ENCODE results near the gene C2CD2.

Gene C2CD2

DNA sequence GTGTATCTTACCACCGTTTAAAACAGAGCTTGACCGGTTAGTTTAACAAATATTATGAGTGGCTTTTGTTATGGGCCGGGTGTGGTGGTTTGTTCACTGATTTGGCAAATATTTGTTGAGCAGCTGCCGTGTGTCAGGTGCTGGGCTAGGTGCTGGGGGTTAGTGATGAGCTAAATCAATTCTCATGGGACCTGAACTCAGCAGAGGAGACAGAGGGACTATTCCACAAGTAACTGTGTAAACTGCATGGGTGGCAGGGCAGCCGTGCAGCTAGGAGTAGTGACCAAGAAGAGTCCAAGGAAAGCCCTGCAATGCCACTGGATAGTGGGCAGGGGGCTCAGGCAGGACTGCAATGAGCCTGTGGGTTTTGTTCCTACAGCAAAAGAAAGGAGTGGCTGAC lies 11.2 kb upstream of the C2CD2 start:
- no peak overlapping the region for H3K27ac ChIP-seq (ENCODE audit: low read depth, low read length)
- no peak overlapping the region for H2BK5ac ChIP-seq (ENCODE audit: low read length)
- H3K4me1 ChIP-seq (ENCODE audit: control insufficient read depth, low read depth, low read length) = no peaks in the 10 kb centered on the region
- H3K27me3 ChIP-seq (ENCODE audit: insufficient read depth, low read length, poor library complexity) = no peaks in the 10 kb centered on the region
- no peak overlapping the region for H2BK15ac ChIP-seq (replicated peaks; ENCODE audit: low read depth)
- no peak overlapping the region for H3K23ac ChIP-seq (ENCODE audit: low read length)
- no peak overlapping the region for H3K4me2 ChIP-seq (ENCODE audit: low read length)
- H4K5ac ChIP-seq (ENCODE audit: low read length) = no peak overlapping the region
- no peak overlapping the region for H2AK5ac ChIP-seq (ENCODE audit: low read length)
- no peak overlapping the region for H3K4ac ChIP-seq (ENCODE audit: low read depth, low read length)
- H3K4me3 ChIP-seq (ENCODE audit: low read length) = no peak overlapping the region
- no peaks in the 10 kb centered on the region for H3K79me2 ChIP-seq (ENCODE audit: control insufficient read depth, insufficient read depth, low read length)
- no peak for DNase-seq
- H3K9ac ChIP-seq (ENCODE audit: low read length) = no peak overlapping the region
- H3K56ac ChIP-seq (ENCODE audit: low read length) = no peak overlapping the region
- no peak overlapping the region for H2BK120ac ChIP-seq (ENCODE audit: low read depth, low read length)
- WGBS (ENCODE audit: extremely low coverage, insufficient coverage, low lambda C conversion rate) = no CpG with 5 or more reads among the region's 5 CpGs
- H3K79me1 ChIP-seq (ENCODE audit: low read length) = no peaks in the 10 kb centered on the region
- H3K36me3 ChIP-seq (ENCODE audit: control insufficient read depth, insufficient read depth, low read length) = no peaks in the 10 kb centered on the region
- H4K8ac ChIP-seq (ENCODE audit: low read depth, low read length) = no peak overlapping the region
- H3K18ac ChIP-seq (ENCODE audit: low read length) = no peak overlapping the region

DNA sequence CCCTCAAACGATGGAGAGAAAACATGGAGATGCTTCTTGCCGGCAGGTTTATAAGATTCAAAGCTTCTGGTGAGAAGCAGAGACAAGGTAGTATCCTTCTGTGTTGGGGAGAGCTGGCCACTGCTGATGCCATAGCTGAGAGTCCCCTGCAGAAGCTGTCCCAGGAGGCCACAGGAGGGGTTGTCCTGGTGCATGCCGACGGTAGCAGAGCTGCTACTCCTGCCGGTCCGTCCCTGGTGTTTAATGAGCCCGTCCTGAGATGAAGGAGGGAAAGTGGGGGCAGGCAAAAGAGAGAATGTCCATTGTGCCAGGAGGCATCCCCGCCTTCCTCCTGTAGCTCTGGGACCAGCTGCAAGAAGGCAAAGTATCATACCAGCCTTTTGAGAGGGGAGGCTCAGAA lies 10.4 kb upstream of the C2CD2 start:
- no peak overlapping the region for H3K9ac ChIP-seq (ENCODE audit: low read length)
- DNase-seq = no peak
- H2BK15ac ChIP-seq (replicated peaks; ENCODE audit: low read depth) = no peak overlapping the region
- WGBS (ENCODE audit: extremely low coverage, insufficient coverage, low lambda C conversion rate) = no CpG with 5 or more reads among the region's 8 CpGs
- no peaks in the 10 kb centered on the region for H3K36me3 ChIP-seq (ENCODE audit: control insufficient read depth, insufficient read depth, low read length)
- no peaks in the 10 kb centered on the region for H3K79me1 ChIP-seq (ENCODE audit: low read length)
- no peak overlapping the region for H3K56ac ChIP-seq (ENCODE audit: low read length)
- no peak overlapping the region for H2BK5ac ChIP-seq (ENCODE audit: low read length)
- H3K4me2 ChIP-seq (ENCODE audit: low read length) = no peak overlapping the region
- no peak overlapping the region for H3K23ac ChIP-seq (ENCODE audit: low read length)
- no peaks in the 10 kb centered on the region for H3K27me3 ChIP-seq (ENCODE audit: insufficient read depth, low read length, poor library complexity)
- no peak overlapping the region for H4K5ac ChIP-seq (ENCODE audit: low read length)
- H3K18ac ChIP-seq (ENCODE audit: low read length) = no peak overlapping the region
- H4K8ac ChIP-seq (ENCODE audit: low read depth, low read length) = no peak overlapping the region
- no peak overlapping the region for H2AK5ac ChIP-seq (ENCODE audit: low read length)
- no peak overlapping the region for H3K4me3 ChIP-seq (ENCODE audit: low read length)
- no peak overlapping the region for H3K27ac ChIP-seq (ENCODE audit: low read depth, low read length)
- H3K4ac ChIP-seq (ENCODE audit: low read depth, low read length) = no peak overlapping the region
- H2BK120ac ChIP-seq (ENCODE audit: low read depth, low read length) = no peak overlapping the region
- H3K79me2 ChIP-seq (ENCODE audit: control insufficient read depth, insufficient read depth, low read length) = no peaks in the 10 kb centered on the region
- no peaks in the 10 kb centered on the region for H3K4me1 ChIP-seq (ENCODE audit: control insufficient read depth, low read depth, low read length)

DNA sequence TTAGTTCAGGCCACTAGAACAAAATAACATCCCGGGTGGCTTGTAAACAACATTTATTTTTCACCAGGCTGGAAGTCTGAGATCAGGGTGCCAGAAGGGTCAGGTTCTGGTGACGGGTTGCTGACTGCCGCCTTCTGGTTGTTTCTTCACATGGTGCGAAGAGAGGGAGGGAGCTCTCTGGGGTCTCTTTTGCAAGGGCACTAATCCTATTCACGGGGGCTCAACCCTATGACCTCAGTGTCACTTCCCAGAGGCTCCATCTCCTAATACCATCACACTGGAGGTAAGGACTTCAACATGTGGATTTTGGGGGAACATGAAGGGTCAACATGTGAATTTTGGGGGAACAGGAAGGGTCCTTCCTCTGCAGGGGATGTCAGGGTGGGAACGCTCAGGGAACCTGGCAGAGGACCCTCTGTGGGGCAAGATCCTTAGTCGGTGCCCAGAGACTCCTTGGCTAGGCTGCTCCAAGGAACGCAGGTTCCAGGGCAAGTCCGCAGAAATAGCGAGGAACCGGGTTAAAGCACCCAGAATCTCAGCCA lies 8.7 kb upstream of the C2CD2 start:
- Histone ChIP-seq H2BK5ac (ENCODE audit: low read length) (no peak overlapping the region), H3K4me1 (ENCODE audit: control insufficient read depth, low read depth, low read length) (no peaks in the 10 kb centered on the region), H3K27me3 (ENCODE audit: insufficient read depth, low read length, poor library complexity) (no peaks in the 10 kb centered on the region), H3K4me3 (ENCODE audit: low read length) (no peak overlapping the region), H2AK5ac (ENCODE audit: low read length) (no peak overlapping the region), H3K9ac (ENCODE audit: low read length) (no peak overlapping the region), H3K23ac (ENCODE audit: low read length) (no peak overlapping the region), H2BK15ac (replicated peaks; ENCODE audit: low read depth) (no peak overlapping the region), H3K56ac (ENCODE audit: low read length) (no peak overlapping the region), H3K79me1 (ENCODE audit: low read length) (no peaks in the 10 kb centered on the region), H4K5ac (ENCODE audit: low read length) (no peak overlapping the region), H3K18ac (ENCODE audit: low read length) (no peak overlapping the region), H3K36me3 (ENCODE audit: control insufficient read depth, insufficient read depth, low read length) (no peaks in the 10 kb centered on the region), H2BK120ac (ENCODE audit: low read depth, low read length) (no peak overlapping the region), H3K4me2 (ENCODE audit: low read length) (no peak overlapping the region), H3K79me2 (ENCODE audit: control insufficient read depth, insufficient read depth, low read length) (no peaks in the 10 kb centered on the region), H3K4ac (ENCODE audit: low read depth, low read length) (no peak overlapping the region), H4K8ac (ENCODE audit: low read depth, low read length) (no peak overlapping the region), H3K27ac (ENCODE audit: low read depth, low read length) (no peak overlapping the region)
- no peak for DNase-seq
- WGBS (ENCODE audit: extremely low coverage, insufficient coverage, low lambda C conversion rate) = no CpG with 5 or more reads among the region's 11 CpGs

DNA sequence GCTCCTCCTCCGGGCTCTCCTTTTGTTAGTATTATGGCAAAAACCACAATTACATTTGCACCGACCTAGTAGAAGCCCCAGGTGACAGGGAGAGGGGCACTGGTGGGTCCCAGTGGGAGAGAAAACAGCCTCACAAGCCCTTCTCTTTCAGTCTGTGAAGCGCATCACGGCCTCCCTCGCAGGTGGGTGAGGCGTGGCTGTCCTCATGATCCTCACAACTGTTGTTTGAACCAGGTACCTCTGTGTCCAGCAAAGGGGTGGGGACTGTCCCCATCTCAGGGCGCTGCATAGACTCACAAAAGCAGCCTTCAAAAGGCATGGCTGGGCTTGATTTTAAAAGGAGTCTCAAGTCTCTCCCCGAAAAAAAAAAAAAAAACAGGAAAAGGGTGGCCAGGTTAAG lies 7.9 kb upstream of the C2CD2 start:
- no peak overlapping the region for H2BK15ac ChIP-seq (replicated peaks; ENCODE audit: low read depth)
- H3K79me1 ChIP-seq (ENCODE audit: low read length) = no peaks in the 10 kb centered on the region
- no peak overlapping the region for H3K9ac ChIP-seq (ENCODE audit: low read length)
- no peak overlapping the region for H2AK5ac ChIP-seq (ENCODE audit: low read length)
- no peak overlapping the region for H3K27ac ChIP-seq (ENCODE audit: low read depth, low read length)
- H3K4me1 ChIP-seq (ENCODE audit: control insufficient read depth, low read depth, low read length) = no peaks in the 10 kb centered on the region
- H3K27me3 ChIP-seq (ENCODE audit: insufficient read depth, low read length, poor library complexity) = no peaks in the 10 kb centered on the region
- no peak overlapping the region for H3K4ac ChIP-seq (ENCODE audit: low read depth, low read length)
- no peak overlapping the region for H4K5ac ChIP-seq (ENCODE audit: low read length)
- H3K4me3 ChIP-seq (ENCODE audit: low read length) = no peak overlapping the region
- no peak for DNase-seq
- H3K36me3 ChIP-seq (ENCODE audit: control insufficient read depth, insufficient read depth, low read length) = no peaks in the 10 kb centered on the region
- H3K56ac ChIP-seq (ENCODE audit: low read length) = no peak overlapping the region
- no peak overlapping the region for H3K18ac ChIP-seq (ENCODE audit: low read length)
- no CpG with 5 or more reads among the region's 8 CpGs for WGBS (ENCODE audit: extremely low coverage, insufficient coverage, low lambda C conversion rate)
- no peak overlapping the region for H3K4me2 ChIP-seq (ENCODE audit: low read length)
- no peaks in the 10 kb centered on the region for H3K79me2 ChIP-seq (ENCODE audit: control insufficient read depth, insufficient read depth, low read length)
- H3K23ac ChIP-seq (ENCODE audit: low read length) = no peak overlapping the region
- no peak overlapping the region for H2BK120ac ChIP-seq (ENCODE audit: low read depth, low read length)
- H2BK5ac ChIP-seq (ENCODE audit: low read length) = no peak overlapping the region
- no peak overlapping the region for H4K8ac ChIP-seq (ENCODE audit: low read depth, low read length)

DNA sequence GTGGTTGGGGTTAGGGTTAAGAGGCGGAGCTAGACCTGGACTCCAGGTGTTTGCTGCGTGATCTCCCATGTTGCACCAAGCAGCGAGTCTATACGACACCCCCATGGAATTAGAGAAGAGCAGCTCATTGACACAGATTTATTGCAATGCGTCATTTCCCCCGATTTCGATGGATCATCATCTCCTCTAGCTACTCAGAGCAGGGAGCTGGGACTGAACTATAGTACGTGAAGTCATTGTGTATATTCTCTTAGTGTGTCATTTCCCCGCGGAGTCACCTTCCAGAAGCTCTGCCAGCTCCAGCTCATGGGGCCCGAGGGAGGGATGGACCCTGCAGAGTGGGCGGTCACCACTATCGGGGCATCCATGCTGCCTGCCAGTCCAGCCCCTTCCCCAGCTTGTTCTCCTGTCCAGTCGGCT lies 7.5 kb upstream of the C2CD2 start:
- H2BK5ac ChIP-seq (ENCODE audit: low read length) = no peak overlapping the region
- WGBS (ENCODE audit: extremely low coverage, insufficient coverage, low lambda C conversion rate) = no CpG with 5 or more reads among the region's 14 CpGs
- H3K23ac ChIP-seq (ENCODE audit: low read length) = peak overlapping the region; percentile 80
- H3K79me1 ChIP-seq (ENCODE audit: low read length) = no peaks in the 10 kb centered on the region
- no peak overlapping the region for H3K56ac ChIP-seq (ENCODE audit: low read length)
- H3K27me3 ChIP-seq (ENCODE audit: insufficient read depth, low read length, poor library complexity) = no peaks in the 10 kb centered on the region
- no peak overlapping the region for H3K9ac ChIP-seq (ENCODE audit: low read length)
- no peak overlapping the region for H2BK15ac ChIP-seq (replicated peaks; ENCODE audit: low read depth)
- H3K79me2 ChIP-seq (ENCODE audit: control insufficient read depth, insufficient read depth, low read length) = no peaks in the 10 kb centered on the region
- no peak overlapping the region for H3K18ac ChIP-seq (ENCODE audit: low read length)
- no peak overlapping the region for H2AK5ac ChIP-seq (ENCODE audit: low read length)
- H2BK120ac ChIP-seq (ENCODE audit: low read depth, low read length) = no peak overlapping the region
- no peak overlapping the region for H3K4me3 ChIP-seq (ENCODE audit: low read length)
- H4K5ac ChIP-seq (ENCODE audit: low read length) = no peak overlapping the region
- no peak overlapping the region for H3K4me2 ChIP-seq (ENCODE audit: low read length)
- no peak overlapping the region for H4K8ac ChIP-seq (ENCODE audit: low read depth, low read length)
- no peaks in the 10 kb centered on the region for H3K4me1 ChIP-seq (ENCODE audit: control insufficient read depth, low read depth, low read length)
- DNase-seq = no peak
- H3K4ac ChIP-seq (ENCODE audit: low read depth, low read length) = no peak overlapping the region
- no peak overlapping the region for H3K27ac ChIP-seq (ENCODE audit: low read depth, low read length)
- no peaks in the 10 kb centered on the region for H3K36me3 ChIP-seq (ENCODE audit: control insufficient read depth, insufficient read depth, low read length)

DNA sequence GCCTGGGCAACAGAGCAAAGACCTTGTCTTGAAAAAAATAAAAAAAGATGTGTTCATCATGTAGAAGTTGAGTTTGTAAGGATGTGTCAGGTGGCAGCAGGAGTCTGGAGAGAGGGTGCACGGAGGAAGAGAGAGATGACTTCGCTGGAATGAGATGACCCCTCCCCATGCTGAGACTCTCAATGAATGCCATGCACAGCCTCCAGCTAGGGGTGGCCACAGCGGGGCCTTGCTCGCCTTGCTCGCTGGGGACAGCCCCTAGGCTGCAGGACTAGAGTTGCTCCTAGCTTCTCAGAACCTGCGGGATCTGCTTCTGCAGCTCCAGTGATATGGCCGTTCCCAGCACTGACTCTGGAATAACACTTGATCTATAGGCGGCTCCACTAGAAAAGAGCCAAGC lies 6.6 kb upstream of the C2CD2 start:
- WGBS (ENCODE audit: extremely low coverage, insufficient coverage, low lambda C conversion rate) = no CpG with 5 or more reads among the region's 8 CpGs
- Histone ChIP-seq H3K4ac (ENCODE audit: low read depth, low read length) (no peak overlapping the region), H3K18ac (ENCODE audit: low read length) (no peak overlapping the region), H2BK15ac (replicated peaks; ENCODE audit: low read depth) (no peak overlapping the region), H3K79me2 (ENCODE audit: control insufficient read depth, insufficient read depth, low read length) (no peaks in the 10 kb centered on the region), H2BK5ac (ENCODE audit: low read length) (no peak overlapping the region), H3K79me1 (ENCODE audit: low read length) (no peaks in the 10 kb centered on the region), H3K27ac (ENCODE audit: low read depth, low read length) (no peak overlapping the region), H3K4me2 (ENCODE audit: low read length) (no peak overlapping the region), H3K56ac (ENCODE audit: low read length) (no peak overlapping the region), H4K8ac (ENCODE audit: low read depth, low read length) (no peak overlapping the region), H3K36me3 (ENCODE audit: control insufficient read depth, insufficient read depth, low read length) (no peaks in the 10 kb centered on the region), H3K4me1 (ENCODE audit: control insufficient read depth, low read depth, low read length) (no peaks in the 10 kb centered on the region), H3K23ac (ENCODE audit: low read length) (no peak overlapping the region), H2BK120ac (ENCODE audit: low read depth, low read length) (no peak overlapping the region), H3K4me3 (ENCODE audit: low read length) (no peak overlapping the region), H3K27me3 (ENCODE audit: insufficient read depth, low read length, poor library complexity) (no peaks in the 10 kb centered on the region), H2AK5ac (ENCODE audit: low read length) (no peak overlapping the region), H3K9ac (ENCODE audit: low read length) (no peak overlapping the region), H4K5ac (ENCODE audit: low read length) (no peak overlapping the region)
- no peak for DNase-seq
